ENCODE data around the gene ECEL1.

ECEL1 gene

DNA sequence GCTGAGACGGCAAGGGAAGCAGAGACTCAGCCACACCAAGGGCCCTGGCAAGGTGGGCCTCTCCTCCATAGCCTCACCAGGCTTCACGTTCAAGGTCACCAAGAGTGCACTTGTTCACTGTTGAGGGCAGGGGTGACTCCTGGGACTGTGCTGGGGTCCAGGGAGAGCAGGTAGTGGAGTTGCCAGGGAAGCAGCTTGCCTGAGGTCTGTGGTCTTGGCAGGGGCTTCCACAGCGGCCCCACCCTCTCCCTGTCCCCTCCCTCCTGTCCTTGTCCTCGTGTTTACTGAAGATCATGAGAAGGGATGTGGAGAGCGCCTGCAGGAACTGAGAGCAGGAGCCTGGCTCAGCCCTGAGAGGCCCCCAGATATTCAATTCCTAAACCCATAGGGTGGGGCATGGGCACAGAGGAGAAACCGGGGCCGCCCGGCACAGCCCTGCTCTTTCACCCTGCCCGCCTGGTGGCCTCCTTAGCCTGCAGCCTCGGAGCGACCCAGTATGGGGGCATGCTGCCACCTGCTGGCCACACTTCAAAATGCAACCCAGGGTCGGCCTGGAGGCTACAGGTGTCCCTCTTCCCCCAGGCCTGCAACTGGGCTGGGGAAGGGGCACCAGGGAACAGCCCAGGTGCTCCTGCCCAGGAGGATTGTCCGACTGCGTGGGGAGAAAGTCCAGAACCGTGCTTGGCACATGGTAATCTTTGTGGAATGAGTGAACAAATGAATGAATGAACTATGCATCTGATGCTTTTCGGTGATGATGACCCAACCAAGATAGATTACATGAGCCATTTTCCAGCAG, 47.2 kb downstream of the ECEL1 start:
- peak; percentile 95 for DNase-seq

DNA sequence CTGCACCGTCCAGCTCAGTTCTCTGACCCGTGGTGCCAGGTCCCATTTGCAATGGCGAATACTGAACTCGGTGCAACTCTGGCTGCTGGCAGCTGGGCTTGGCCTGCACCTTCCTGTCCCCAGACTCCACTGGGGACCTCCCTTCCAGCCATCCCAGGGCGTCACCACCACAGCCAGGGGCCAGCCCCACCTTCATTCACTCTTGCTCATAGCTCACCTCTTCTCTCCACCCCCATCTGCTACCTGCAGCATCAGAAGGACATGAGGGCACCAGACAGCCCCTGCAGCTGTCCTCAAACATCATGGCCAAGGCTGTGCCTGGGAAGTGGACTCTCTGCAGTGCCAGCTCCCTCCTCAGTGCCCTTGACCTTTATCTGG, 47.9 kb downstream of the ECEL1 start:
- no peak for DNase-seq

DNA sequence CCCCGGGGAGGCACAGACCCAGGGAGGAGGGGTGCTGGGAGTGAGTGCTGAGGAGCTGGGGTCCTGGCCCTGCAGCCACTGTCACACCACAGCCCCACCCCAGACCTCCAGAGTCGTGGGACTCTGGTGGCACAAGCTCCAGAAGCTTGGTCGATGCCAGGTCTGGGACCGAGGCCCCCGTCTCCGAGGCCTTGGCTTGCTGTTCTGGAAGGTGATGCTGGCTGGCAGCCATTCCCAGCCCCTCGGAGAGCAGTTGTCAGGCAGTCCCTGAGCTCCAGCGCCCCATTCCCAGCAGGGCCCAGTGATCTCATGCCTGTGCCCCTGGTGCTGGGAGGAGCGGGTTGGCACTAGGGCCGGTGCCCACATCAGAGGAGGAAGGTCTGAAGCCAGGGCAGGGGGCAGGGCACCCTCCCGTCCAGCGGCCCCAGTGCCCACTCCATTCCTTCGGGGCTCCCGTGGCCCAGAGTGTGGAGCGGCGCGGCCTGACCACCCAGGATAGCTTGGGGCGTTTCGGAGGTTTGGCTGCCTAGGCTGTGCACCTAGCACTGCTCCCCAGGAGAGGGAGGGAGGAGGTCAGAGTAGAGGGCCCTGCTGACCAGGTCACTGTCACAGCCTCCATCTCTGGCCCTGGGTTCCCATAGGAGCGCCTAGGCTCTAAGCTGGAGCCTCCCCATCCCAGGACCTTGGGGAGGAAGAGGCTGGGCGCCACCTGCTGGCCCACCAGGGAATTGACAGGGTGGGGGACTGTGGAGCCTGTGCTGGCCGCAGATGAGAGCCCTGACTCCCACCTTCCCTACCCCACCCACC, 48.5 kb downstream of the ECEL1 start:
- DNase-seq, result peak; percentile 23

DNA sequence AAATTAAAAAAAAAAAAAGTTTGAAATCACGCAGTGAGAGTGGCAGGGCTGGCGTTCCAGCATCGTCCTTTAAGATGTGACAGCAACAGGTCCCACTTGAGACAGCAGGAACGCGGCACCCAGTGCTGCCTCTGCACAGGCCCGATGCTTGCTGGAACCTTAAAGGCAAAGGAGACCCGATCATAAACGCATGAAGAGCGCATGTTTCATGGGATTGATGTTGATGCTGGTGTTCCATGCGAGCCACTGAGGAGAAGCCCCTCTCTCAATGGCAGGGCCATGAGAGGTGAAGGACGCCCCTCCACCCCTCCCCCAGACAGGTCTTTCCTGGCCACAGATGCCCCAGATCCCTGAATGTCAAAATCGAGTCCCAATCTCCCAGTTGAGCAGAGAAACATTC, 49.5 kb downstream of the ECEL1 start:
- DNase-seq, result no peak

DNA sequence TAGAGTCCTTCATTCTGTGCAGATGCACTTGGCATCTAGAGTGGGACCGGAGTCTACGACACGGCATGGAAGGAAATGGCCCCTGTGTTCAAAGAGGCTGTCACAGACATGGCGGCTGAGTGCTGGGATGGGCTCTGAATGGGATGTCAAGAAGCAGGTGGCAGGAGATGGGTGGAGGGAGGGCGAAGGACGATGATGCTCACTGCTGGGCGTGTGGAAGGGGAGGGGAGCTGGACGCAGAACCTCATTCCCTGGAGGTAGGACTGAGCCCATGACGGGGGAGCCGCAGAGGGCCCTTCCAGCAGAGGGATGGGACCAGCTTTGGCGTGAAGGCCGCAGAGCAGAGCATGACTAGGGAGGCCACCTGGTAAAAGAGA, 50.5 kb downstream of the ECEL1 start:
- no peak for DNase-seq

DNA sequence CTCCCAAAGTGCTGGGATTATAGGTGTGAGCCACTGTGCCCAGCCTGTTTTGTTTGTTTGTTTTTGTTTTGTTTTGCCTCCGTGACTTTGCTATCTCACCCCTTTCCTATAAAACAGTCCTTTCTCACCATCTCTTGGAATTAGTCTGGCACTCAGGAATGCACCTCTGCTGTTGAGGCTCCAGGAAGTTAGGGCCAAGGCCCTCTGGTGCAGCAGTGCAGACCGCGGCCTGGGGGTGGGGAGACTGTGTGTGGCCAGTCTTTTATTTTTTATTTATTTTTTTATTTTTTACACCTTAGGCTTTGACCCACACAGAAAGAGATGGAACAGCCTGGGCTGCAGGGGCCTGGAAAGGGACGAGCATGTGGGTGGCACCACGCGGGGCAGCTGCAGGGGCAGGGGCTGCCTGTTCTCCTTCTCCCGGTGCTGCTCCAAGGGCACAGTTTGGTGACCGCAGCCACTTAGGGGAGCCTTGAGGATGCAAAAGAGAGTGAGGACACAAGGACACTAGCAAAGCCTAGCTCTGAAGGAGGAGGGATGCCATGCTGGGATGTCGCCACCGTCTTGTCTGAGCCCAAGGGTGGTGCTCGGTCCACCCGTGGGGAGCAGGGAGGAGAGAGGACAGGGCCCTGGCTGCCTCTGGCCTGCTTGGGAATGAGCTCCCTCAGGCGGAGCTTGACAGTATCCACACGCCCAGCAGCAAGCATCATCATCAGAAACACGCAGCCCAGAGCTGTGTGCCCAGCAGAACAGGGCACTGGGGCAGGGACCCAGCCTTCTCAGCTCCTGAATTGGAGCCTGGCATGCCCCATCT, 51.0 kb downstream of the ECEL1 start:
- DNase-seq, result no peak

DNA sequence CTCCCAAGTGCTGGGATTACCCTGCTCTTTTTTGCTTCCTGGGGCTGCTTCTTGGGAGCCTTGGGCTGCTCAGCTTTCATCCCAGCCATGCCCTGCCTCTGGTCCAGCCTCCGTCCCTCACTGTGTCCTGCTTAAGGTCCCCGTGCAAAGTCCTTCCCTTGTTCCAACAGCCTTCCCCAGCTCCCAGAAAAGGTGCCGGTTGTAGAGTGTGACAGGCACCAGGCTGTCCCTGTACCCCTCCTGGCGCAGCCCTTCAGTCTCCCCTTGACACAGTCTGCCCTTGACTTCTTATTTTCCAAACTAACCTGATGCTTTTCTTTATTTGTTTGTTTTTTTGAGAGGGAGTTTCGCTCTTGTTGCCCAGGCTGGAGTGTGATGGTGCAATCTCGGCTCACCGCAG, 51.8 kb downstream of the ECEL1 start:
- no peak for DNase-seq

DNA sequence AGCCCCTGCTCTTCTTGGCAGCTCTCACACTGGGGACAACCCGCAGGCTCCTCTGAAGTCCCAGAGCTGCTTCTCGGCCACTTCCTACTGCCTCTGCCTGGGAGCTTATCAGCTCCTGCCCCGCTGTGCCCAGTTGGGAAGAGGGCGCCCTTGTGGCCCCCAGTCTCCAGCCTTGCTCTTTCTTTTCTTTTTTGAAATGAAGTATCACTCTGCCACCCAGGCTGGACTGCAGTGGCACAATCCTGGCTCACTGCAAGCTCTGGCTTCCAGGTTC, 52.3 kb downstream of the ECEL1 start:
- DNase-seq, result no peak

DNA sequence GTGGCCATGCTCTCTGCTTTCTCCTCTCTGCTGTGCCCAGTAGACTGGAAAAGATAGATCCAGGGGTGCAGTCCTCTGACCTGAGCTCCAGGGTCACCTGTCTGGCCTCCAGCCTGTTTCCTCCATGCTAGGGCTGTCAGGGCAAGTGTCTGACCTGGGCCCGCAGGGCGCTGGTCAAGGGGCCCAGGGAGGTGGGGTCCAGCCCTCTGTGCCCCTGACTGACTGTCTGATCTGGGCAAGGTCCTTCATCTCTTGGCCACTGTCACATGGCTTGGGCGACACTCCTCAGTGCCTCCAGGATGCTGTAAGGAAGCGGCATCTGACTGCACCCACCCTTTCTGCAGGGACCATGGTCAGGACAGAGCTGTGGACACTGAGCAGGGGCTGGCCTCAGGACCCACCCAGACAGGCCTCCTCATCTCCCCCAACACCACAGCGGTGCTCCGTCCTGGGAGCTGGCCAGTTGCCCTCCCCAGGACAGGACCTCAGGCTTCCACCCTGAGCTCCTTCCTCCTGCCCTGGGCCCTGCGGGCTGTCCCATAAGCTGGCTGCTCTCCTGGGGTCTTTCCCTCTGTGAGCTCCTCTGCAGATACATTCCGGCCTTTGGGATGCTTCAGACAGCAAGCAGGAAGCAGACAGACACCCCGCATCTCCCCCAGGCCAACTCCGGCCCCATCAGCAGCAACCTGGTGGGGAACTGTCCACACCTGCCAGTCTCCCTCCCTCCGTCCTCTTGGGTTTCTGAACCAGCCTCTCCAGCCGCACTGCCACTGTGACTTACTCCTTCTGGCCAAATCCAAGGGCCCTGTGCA, 52.9 kb downstream of the ECEL1 start:
- DNase-seq, result no peak

DNA sequence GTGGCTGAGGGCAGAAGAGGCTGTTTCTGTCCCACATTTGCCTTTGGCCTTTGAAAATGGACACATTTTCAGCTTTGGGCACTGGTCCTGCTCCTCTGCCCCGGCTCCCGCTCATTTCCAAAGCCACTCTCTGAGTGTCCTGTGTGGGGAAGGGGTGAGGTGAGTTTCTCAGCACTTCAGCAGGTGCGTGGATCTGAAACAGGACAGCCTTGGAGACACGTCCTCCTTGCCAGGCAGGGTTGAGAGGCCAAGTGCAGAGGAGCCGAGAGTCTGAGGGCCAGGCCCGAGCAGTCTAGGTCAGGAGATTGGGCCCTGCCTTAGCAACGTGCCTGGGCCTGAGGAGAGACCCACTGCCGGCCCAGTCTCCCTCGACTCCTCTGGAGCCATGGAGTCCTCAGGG, 53.5 kb downstream of the ECEL1 start:
- peak; percentile 17 for DNase-seq

DNA sequence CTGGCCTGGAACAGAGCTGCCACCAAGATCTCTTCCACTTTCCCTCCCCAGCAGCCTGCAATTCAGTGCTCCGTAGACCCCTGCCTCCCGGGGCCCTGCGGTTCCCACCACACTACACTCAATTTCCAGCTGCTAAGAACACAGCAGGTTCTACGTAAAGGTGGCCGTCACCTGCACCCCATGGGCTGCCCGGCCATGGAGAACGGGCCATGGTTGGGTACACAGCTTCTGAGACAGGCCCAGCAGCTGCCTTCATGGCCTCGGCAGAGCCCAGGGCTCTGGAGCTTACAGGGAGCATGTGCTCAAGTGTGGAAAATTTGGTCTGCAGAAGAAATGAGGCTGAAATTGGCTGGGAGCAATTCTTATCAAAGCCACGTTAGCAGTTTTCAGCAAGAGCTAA, 54.0 kb downstream of the ECEL1 start:
- DNase-seq, result peak; percentile 27

DNA sequence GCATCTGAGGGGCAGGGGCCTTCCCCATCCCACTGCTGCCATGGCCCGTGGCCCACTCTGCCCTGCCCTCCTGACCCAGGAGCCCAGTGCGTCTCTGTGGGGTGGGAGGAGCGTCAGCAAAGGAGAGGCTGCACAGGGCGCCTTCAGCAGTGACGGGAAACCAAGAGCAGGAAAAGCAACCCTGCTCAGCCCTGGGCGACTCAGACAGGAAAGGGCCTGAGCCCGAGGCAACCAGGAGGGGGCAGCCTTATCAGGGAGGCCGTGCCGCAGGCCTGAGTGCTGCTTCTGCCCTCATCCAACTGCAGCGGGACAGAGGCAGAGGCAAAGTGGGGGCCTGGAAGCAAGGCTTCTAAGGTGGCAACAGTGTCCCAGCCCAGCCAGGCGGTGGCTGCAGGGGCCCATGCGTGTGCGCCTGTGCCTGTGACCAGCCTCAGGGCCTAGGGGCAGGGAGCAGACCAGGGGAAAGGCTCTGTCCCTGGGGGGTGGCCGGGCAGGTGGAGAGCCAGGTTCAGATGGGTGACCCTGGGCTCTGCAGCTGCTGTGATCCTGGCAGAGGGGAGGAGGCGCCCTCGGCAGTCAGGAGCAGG, 54.9 kb downstream of the ECEL1 start:
- no peak for DNase-seq

DNA sequence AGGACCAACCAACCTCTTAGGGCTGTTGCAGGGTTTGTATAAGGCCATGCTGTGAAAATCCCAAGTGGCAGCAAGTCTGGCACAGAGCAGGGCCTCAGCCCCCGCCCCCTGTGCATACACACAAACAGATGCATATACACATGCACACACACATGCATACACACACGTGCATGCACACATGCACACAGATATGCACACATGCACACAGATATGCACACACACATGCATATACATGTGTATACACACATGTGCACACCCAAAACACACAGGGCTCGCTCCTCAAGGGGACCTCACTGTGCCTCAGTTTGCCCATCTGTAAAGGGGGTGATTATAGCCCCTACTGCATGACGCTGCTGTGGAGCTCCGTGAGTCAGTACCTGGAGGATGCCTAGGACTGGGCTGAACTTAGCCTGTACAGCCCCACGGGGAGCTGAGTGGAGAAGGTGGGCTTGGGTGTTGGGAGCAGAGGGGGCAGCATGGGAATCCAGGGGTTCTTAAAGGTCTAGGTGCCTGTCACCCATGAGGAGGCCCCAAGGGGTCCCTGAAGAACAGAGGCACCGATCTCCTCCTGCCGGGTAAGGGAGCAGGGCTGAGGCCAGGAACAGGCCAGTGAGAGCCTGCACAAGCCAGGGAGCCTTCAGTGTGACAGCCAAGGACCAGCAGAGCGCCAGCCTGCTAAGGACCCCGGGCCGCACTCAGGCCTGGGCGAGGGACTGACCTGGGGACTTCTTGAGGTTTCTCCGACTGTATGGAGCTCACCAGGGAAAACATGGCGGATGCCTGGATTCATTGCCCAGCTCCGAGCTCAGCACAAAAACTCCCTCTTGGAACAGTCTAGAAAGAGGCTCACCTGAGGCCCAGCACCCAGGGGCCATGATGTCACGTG, 55.7 kb downstream of the ECEL1 start:
- no peak for DNase-seq
